Left forelimb (tissue), 1 donor: ENCODE results near the gene ESPNL.
A peak's percentile ranks its signal among the peaks of the same experiment; 100 is the strongest.

Experiments used
- DNase-seq: peaks from one replicate; pipeline ENCODE4 v3.0.0-alpha.2; 2018; ENCODE audit warnings: low spot score

Gene ESPNL

DNA sequence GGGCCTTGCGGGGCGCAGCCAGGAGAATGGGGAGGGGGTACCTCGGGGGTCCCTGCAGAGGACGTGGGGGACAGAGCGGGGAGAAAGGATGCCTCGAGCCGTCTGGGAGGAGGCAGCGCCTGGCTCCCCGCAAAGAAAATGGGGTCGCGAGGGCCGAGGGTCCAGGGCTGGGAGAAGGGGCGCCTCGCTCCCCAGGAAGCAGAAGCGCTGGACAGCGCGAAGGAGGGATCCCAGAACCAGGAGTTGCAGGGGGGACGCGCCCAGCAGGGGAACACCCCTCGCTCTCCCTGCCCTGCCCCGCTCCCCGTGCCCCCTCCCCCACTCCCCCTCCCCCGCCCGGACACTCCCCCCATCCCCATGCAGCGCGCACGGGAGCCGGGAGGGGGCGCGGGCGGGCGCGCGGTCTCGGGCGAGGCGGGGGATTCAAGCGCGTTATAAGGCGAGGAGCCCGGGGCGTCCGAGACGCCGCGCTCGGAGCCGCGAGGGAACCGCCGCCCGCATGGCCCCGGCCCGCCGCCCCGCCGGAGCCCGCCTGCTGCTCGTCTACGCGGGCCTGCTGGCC is 58.5 kb downstream of the ESPNL start, which contains the start of gene ERFE:
Gene ERFE, plus strand, starts transcription at position 462 of the 562 bp plus-strand sequence. Its CDS starts 38 bp downstream, at position 500.
- peak; percentile 77 for DNase-seq

DNA sequence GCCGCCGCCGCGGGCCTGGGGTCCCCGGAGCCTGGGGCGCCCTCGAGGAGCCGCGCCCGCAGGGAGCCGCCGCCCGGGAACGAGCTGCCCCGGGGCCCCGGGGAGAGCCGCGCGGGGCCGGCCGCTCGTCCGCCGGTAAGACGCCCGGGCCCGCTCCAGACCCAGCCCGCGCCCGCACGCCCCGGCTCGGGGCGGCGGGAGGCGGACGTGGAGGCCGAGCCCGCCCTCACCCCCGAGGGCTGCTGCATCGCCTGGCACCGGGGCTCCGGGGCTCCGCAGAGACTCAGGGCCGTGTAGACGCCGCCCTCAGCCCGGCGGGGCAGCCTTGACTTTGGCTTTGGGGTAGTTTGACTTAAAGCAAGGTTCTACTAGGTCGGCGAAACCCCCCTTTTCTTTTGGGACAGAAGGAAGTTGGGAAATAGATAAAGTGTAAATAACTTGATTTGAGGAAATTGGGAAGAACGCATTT is 59.0 kb downstream of the ESPNL start:
- DNase-seq = no peak

DNA sequence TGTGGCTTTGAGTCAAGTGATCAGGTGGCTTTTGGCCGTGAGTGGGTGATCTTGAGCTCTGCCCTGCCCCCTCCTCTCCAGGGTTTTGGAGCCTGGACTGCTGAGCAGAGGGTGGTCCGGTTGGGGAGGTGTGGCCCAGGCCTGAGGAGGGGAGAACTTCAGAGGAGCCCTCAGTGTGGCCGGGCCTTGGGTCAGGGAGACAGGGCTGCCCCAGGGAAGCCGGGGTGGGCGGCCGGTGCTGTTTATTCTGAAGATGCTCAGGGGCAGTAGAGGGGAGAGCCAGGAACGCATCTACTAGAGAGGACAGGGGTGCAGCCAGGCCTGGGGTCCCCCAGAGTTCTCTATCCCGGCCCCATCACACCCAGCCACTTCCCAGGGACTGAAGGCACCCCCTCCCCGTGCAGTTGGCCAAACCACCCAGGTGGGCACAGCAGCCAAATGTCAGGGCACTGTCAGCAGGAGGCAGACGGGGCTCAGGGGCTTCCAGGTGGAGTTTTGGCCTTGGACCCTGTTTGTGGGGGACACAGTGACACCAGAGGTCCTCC is 59.6 kb downstream of the ESPNL start:
- DNase-seq = no peak

DNA sequence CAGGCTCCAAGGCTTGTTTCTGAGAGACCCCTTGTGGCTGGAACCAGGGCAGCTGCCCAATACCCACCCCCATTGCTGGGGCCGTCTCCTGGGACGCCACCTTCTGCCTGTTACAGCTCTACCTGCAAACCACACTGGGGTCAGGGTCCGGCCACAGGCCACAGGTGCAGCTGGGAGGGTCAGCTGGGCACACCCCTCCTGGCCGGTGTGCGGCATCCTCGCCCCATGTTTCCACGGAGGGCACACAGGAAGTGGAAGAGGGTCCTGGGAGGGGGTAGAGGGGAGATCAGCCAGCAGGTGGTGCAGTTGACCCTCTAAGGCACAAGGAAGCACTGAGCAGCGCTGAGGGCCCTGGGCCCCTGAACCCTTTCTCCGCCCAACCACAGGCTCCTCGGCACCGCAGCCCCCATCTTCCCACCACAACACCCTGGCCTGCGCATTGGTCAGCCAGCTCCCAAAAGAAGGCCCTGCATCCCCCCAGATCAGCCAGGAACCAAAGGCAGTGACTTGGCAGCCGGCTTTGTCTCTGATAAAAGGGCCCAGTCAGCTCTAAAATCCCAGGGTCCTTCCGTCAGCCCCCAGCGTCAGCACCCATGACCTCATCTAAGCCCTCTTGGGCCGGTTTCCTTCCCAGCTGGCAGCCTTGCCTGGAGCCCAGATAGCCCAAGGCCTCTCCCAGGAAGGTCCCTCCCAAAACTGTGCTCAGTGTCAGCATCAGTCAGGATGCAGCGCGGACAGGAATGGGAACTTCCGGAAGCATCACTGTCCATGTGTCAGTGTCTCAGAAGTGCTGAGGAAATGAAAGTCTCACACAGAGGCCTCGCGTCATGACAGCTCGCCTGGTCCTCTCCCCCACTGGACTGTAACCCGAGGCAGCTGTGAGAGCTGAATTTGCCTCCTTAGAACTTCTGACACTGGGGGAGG is 60.3 kb downstream of the ESPNL start:
- DNase-seq = no peak

DNA sequence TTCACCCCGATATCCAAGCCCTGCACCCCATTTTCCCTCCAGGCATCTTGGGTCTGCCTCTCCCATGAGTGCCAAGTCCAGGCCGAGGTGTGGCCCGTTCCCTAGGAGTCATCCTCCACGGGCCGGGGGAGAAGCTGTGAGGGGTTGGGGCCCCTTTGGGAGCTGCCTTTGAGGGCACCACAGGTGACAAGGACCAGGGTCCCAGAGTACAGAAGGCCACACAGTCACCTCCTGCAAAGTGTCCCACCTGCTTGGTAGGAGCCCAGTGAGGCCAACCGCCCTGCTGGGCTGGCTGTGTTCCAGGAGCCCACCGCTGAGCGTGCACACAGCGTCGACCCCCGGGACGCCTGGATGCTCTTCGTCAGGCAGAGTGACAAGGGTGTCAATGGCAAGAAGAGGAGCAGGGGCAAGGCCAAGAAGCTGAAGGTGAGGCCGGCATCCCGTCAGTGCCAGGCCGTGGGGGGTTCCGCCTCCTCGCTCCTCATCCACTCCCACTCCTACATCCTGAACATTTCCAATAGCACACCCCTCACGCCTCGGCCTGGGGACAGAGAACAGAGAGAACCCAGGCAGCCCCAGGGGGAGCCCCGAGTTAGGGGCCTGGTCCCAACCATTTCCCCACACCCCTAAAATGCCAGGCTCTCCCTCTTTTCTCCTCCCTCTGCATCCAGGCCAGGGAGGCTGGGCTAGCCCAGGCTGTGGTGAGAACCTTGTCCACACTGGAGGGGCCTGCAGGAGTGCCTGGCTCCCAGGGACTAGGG is 61.3 kb downstream of the ESPNL start:
- DNase-seq = no peak

DNA sequence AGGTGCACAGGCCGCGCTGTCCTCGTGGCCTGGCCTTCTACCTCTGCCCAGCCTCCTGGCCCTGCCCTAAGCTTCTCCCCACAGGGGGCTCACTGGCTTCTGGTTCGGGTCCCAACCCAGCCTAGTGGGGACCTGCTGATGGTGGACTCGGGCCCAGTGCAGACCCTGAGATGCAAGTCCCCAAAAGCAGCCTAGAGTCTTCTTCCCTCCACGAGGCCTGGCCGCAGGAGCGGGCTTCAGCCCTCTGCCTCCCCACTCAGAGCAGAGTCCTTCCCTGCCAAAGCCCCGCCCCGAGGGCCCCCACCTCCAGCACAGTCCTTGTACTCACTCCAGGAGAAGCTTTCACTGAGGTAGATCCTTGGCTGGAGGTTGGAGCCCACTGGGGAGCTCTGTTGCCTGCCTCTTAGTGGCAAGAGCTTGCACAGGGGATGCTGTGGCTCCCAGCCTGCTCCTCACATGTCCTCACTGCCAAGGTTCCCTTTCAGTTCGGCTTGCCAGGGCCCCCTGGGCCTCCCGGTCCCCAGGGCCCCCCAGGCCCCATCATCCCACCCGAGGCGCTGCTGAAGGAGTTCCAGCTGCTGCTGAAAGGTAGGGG is 62.2 kb downstream of the ESPNL start:
- no peak for DNase-seq

DNA sequence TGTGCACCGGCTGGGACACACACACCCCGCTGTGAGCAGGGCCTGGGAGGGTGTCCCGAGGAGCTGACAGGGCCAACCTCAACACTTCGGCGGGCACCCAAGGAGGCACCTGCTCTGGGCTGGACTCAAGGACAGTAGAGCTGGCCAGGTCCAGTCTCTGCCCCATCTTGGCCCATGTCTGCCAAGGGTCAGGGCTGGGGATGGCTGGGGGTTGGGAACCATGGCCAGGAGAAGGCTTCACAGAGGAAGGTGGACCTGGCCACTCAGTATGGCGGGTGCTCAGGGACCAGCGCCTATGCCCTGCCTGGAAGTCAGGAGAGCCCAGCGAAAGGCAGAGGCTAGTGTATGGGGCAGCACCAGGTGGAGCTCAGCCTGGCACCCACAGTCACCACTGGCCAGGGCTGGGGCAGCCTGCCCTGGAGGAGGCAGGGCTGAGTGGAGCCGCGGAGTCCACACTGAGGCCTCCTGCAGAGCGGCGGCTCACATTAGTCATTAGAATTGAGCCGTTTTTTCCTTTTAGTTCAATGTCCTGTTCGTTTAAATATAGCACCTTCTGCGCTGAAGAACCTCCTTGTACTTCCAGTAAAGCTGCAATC is 62.8 kb downstream of the ESPNL start:
- no peak for DNase-seq

DNA sequence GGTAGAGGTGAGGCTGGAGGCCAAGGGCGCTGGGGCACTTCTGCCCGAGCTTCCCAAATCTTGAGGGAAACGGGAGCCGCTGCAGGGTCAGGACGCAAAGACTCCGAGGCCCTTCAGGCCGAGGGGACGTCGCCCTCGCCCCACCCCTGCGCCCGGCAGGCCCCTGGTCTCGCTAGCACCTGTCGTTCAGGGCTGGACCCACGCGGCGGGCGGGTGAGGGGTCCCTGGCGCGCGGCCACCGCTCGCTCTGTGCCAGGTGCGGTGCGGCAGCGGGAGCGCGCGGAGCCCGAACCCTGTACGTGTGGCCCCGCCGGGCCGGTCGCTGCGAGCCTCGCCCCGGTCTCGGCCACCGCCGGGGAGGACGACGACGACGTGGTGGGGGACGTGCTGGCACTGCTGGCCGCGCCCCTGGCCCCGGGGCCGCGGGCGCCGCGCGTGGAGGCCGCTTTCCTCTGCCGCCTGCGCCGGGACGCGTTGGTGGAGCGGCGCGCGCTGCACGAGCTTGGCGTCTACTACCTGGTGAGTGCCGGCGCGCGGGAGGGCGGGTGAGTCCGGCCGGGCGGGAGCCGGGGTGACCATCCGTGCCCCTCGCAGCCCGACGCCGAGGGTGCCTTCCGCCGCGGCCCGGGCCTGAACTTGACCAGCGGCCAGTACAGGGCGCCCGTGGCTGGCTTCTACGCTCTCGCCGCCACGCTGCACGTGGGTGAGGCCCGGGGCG is 63.5 kb downstream of the ESPNL start:
- DNase-seq = no peak

DNA sequence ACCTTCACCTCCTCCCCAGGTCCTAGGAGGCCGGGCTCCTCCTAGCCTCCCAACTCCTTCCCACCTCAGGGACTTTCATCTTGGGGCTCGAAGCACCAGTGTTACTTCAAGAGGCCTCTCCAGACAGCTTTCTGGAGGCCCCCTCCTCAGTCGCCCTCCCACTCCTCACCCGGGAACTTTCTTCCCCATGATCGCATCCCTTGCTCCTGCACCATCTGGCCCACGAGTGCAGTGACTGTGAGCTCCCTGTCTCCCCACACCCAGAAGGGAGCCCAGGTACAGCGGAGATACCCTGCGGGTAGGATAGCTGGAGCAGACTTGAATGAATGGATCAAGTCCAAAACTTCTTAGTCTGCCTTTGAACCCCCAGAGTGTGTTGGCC is 64.8 kb downstream of the ESPNL start:
- DNase-seq = no peak

DNA sequence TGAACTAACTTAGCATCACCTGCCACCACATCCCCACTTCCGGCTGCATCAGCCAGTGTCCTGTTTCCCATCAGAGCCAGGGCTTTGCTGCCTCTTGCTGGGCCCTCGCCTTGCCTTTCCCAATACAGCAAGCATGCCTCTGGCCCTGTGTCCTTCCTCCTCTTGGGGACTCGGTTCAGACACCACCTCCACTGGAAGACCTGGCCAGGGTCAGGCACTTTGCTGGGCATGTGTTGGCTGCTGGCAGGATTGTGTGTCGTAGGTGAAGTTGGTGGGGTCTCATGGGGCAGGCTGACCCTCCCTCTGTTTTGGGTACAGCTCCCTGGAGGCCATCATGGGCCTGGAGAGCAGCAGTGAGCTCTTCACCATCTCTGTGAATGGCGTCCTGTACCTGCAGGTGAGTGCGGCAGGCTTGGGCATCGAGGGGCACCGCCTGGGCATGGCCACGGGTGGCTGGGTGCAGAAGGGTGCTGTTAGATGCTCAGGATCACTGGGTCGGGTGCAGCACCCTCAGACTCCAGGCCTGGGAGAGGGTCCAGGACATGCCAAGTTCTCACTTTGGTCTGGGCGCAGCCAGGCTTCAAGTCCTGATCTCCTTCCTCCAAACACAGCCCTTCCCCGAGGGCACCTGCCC is 65.3 kb downstream of the ESPNL start:
- DNase-seq = no peak

DNA sequence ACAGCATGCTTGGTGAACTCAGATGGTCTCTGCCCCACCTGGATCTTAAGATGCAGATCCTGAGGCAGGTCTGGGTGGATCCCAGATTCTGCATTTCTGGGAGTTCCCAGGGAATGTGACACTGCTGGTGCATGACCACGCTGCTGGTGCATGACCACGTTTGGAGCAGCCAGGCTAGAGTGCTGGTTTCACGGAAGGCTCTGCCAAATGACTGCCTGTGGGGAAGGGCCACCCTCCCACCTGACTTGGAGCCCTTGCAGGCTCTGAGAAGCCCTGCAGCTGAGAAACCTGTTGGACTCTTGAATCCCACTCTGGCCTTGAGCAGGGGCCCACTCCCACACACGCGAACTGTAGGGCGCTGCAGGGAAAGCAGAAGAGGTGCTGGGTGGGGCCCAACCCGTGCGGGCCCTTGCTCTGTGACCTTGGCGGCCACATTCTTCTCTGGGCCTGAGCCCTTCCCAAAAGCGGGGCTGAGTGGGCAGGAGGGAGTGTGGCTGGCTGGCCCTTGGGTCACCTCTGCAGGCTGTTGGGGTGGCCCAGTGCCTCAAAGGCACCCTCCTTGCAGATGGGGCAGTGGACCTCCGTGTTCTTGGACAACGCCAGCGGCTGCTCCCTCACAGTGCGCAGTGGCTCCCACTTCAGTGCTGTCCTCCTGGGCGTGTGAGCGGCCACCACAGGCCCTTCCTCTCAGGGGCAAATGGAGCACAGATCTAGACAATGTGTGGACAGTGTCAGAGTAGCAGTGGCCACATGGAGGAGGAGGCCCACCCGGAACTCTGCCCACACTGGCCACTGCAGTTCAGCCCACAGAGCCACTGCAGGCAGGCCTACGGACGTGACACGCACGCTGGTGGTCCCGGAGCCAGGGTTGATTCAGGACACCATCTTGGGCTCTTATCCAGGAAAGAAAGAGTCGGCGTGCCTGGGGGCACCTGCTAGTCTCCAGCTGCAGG is 66.5 kb downstream of the ESPNL start:
- DNase-seq = no peak

DNA sequence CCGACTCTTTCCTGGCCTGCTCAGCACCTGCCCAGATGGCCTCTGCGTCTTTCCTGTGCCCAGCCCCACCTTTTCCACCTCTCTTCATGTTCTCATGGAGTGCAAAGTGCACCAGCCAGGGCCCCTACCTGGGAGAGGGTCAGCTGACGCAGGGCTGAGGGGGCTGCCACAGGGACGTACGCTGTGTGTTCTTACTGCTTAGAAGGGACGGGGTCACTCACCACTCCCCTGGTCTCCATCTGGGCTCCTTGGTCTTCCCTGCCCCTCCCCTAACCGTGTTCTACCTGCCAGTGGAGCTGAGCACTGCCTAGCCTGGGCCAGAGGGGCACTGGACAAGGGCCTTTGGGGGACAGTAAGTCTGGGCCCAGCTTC is 67.2 kb downstream of the ESPNL start:
- DNase-seq = no peak

DNA sequence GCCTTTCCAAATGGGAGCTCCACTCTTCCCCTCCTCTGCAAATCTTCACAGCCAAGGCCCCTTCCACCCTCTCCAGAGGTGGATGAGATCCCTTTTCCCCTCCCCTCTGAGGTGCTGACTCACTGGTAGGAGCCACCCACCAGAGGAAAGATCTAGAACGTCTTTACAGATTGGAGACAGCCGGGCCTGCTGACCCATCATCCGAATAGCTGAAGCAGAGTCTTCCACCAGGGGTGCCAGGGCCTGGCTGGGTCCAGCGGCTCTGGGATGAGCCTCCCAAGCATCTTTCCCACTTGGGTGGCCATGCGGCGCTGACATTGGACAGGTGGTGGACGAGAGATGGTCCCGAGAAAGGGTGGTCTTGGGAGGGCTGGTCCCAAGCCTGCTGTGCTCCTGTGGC is 67.6 kb downstream of the ESPNL start:
- no peak for DNase-seq

DNA sequence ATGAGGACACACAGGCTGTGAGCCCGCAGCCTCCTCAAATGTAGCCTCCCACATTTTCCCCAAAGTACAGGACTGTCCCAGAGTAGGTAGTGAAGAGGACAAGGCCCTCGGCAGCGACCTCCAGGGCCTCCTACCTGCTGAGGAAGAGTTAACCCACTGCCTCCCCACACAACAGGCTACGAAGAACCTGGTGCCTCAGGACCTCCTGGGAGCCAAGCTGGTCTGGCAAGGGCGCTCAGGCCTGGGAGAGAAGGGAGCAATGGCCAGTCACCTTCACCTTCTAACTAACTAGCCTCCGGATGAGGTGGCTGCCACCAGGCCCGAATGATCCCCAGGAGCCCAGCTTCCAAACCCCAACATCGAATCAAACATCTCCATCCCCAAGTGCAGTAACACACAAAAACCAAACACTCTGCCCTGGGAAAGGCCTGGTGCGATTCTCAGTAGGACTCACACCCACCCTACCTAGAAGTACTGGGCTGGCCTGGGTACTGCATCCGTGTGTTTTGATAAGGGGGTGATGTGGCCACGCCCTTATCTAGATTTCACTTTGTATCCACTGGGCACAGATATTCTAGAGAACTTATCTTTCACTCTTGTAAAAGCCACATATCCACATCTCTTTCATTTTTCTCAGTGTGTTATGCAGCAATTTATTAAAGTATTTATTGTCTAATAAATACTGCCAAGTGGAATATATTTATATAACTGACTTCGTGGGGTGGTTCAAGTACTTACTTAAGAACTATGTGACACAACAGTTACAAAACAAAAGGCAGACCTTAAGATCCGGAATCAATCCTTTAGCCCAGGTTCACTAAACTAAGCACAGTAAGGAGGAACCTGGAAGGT is 68.3 kb downstream of the ESPNL start:
- DNase-seq = no peak

DNA sequence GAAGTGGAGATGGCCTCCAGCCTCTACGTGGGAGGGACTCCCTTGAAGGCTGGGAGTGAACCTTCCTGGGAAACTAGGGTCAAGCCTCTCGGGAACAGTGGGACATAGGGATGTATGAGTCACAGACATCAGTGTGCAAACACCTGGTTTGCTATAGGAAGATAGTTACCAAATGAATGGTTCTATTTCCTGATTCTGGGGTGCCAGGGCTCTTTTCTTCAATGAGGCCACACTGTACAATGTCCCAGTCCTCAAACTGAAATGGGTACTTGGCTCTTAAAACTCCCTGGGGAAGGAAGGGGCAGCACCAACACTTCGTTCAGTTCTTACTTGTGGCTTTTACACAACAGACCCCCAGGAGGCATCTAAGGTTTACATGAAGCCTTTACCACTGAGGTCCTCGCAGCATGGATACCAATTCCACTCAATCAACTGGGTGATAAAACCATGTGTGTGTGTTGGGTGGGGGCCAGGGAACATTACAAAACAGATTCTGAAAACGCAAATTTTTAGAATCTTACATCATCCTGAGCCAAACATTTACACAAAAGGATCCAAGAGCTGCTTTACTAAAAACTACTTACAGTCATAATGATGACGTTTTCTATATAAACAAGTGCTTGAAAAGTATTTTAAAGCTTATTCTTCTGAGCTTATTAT is 69.0 kb downstream of the ESPNL start:
- no peak for DNase-seq

DNA sequence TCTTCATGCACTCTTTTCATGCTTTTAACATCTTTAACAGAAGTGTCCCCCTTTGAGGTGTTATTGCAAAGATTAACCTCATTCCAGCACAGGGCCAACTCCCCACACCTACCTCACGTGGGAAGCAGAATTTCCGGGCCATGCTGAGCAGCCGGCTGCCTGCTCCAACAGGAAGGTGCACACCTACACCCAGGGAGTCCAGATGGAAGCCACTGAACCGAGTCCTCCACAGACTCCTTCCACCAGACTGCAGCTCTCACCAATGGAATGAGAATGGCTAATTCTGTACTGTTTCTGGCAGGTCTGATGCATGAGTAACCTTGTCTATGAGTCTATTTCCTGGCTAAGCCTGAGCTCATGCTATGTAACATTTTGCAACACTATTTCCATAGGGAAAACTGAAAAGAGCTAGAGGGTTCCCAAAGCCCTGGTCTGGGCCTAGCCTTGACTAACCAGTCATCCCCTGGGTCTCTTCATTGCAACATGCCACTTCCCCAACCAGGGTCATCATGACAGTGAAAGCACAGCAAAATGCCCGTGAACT is 69.6 kb downstream of the ESPNL start:
- no peak for DNase-seq

DNA sequence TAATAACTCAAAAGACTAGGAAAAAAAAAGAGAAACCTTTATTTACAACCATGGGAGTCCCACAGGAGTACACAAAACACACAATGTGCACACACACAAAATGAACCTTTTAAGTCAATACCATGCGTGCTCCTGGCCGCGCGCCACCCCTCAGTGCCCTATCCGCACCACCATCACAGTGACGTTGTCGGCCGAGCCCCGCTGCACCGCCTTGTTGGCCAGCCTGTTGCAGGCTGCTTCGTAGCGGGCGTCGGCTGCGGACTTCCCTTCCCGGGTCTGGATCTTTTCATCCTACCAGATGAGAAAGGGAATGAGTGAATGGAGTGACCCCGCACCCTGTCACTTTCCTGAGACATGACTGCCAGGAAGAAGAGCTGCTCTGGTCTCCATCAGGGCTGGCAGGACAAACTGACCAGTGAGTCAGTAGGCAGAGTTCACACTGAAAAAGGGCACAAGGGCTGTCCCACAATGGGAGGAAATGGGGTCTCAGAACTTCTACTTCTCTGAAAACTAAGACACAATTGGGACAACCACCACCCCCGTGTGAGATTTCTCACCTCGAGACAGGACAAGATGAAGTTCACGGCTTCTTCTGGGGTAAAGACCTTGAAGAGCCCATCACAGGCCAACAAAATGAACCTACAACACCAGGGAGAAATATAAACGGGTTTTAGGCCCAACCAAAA is 70.4 kb downstream of the ESPNL start:
- DNase-seq = no peak
